ENCODE results near the gene BEST1. TPM values are rescaled to one million over a fixed set of nuclear protein-coding genes. Genes with fewer than 3 reads are reported as not detected.

Gene BEST1
- total RNA-seq, 2 experiments from 2014 or later, result 0.14 to 0.25 TPM

DNA sequence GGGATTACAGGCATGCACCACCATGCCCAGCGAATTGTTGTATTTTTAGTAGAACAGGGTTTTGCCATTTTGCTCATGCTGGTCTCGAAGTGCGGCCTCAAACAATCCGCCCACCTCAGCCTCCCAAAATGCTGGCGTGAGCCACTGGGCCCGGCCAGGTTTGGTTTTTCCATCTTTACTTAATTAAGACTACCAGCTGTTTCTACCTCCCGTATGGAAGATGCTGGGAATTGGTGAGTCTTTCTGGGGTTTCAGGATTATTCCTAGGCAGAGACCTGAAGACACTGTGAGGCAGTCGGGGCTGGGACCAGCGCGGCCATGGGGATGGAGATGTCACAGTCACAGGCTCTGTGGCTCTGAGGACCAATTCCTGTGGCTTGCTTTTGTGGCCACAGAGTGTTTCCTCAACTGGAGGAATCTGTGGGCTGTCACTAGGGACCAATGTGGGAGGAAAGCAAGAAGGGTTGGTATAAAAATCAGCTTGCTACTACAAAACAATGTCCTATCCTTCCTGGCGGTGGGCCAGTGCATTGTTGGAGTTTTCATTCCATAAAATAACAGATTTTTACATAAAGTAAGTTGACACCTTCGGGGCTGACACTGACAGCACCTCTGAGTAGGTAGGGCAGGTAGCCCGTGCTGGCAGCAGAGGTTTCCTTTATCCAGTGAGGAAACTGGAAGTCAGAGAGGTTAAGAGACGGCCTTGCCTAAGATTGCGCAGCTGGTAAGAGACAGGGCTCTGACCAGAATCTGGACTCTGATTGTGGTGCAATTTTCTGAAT, 25.7 kb downstream of the BEST1 start:
- H3K27ac ChIP-seq (ENCODE audit: low read depth in 1 of 2, low read length in 2 of 2), result no peak overlapping the region
- no peaks in the 10 kb centered on the region for H3K36me3 Mint-ChIP-seq (ENCODE audit: low read depth)
- ATAC-seq (ENCODE audit: poor library complexity) (no peak), DNase-seq (no peak)
- peaks cover 24% of the 10 kb centered on the region for H3K4me1 ChIP-seq (ENCODE audit: insufficient read depth, low read length)
- no peak overlapping the region for H3K27ac Mint-ChIP-seq
- ChIA-PET CTCF (interaction anchor here (1.3 kb wide), 1 partner anchor 106 kb away, joined by 5 read pairs; no protein-coding TSS in a partner anchor), POLR2A (interaction anchor here (4.3 kb wide), 1 partner anchor 8 kb away, joined by 33 read pairs; the partner anchor contains the start of gene FTH1)
- no peak overlapping the region for H3K4me3 Mint-ChIP-seq
- no peaks in the 10 kb centered on the region for H3K36me3 ChIP-seq (ENCODE audit: insufficient read depth, low read length)
- no peaks in the 10 kb centered on the region for H3K27me3 ChIP-seq (ENCODE audit: control insufficient read depth in 1 of 2, insufficient read depth in 2 of 2, low read length in 2 of 2)
- intact Hi-C loops (cut with DNase I, micrococcal nuclease), result no loop called here
- H3K9me3 ChIP-seq (ENCODE audit: control insufficient read depth in 1 of 2, insufficient read depth in 1 of 2, low read length in 2 of 2), result no peaks in the 10 kb centered on the region
- H3K9me3 Mint-ChIP-seq, result no peaks in the 10 kb centered on the region
- no peak overlapping the region for H3K4me3 ChIP-seq (ENCODE audit: low read length)
- H3K27me3 Mint-ChIP-seq, result no peaks in the 10 kb centered on the region
- peaks cover 22% of the 10 kb centered on the region for H3K4me1 Mint-ChIP-seq (ENCODE audit: low read depth)
- TF ChIP-seq, protein P1, sequence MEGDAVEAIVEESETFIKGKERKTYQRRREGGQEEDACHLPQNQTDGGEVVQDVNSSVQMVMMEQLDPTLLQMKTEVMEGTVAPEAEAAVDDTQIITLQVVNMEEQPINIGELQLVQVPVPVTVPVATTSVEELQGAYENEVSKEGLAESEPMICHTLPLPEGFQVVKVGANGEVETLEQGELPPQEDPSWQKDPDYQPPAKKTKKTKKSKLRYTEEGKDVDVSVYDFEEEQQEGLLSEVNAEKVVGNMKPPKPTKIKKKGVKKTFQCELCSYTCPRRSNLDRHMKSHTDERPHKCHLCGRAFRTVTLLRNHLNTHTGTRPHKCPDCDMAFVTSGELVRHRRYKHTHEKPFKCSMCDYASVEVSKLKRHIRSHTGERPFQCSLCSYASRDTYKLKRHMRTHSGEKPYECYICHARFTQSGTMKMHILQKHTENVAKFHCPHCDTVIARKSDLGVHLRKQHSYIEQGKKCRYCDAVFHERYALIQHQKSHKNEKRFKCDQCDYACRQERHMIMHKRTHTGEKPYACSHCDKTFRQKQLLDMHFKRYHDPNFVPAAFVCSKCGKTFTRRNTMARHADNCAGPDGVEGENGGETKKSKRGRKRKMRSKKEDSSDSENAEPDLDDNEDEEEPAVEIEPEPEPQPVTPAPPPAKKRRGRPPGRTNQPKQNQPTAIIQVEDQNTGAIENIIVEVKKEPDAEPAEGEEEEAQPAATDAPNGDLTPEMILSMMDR (IDR thresholded peaks at IDR 0.05), result no peak

DNA sequence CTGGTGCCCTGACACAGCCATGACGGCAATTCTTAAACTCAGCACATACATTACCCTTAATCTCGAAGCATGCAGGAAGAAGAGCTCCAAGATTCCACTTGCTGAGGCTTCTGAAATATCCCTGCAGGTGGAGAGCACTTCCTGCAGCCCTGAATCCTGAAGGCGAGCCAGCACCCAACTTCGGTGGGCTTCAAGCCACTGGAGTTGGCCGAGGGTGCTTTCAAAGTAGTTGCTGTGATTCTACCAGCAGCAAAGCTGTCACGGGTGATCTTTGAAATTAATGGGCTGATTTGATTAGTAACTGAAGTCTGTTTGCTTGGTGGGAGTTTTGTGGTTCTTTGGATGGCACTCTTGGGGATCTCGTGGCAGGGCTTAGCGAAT, 26.3 kb downstream of the BEST1 start:
- no peaks in the 10 kb centered on the region for H3K27me3 Mint-ChIP-seq
- H3K4me3 ChIP-seq (ENCODE audit: low read length), result no peak overlapping the region
- CTCF ChIA-PET, result interaction anchor here (1.2 to 1.3 kb wide), 2 partner anchors 9 to 105 kb away, joined by 3 to 4 read pairs; partner anchors contain the start of gene FTH1
- no peak for ATAC-seq (ENCODE audit: poor library complexity)
- no peak overlapping the region for H3K4me3 Mint-ChIP-seq
- POLR2A ChIA-PET, result interaction anchor here (4.3 kb wide), 1 partner anchor 9 kb away, joined by 33 read pairs; the partner anchor contains the start of gene FTH1
- H3K4me1 ChIP-seq (ENCODE audit: insufficient read depth, low read length), result peaks cover 21% of the 10 kb centered on the region
- H3K4me1 Mint-ChIP-seq (ENCODE audit: low read depth), result peaks cover 16% of the 10 kb centered on the region
- TF ChIP-seq, protein P1 (IDR thresholded peaks at IDR 0.05), result no peak
- H3K36me3 ChIP-seq (ENCODE audit: insufficient read depth, low read length), result no peaks in the 10 kb centered on the region
- H3K9me3 ChIP-seq (ENCODE audit: control insufficient read depth in 1 of 2, insufficient read depth in 1 of 2, low read length in 2 of 2), result no peaks in the 10 kb centered on the region
- no peaks in the 10 kb centered on the region for H3K36me3 Mint-ChIP-seq (ENCODE audit: low read depth)
- no peak for DNase-seq
- no peaks in the 10 kb centered on the region for H3K9me3 Mint-ChIP-seq
- H3K27ac Mint-ChIP-seq, result no peak overlapping the region
- H3K27me3 ChIP-seq (ENCODE audit: control insufficient read depth in 1 of 2, insufficient read depth in 2 of 2, low read length in 2 of 2), result no peaks in the 10 kb centered on the region
- intact Hi-C loops (cut with DNase I, micrococcal nuclease), result no loop called here
- H3K27ac ChIP-seq (ENCODE audit: low read depth in 1 of 2, low read length in 2 of 2), result no peak overlapping the region

DNA sequence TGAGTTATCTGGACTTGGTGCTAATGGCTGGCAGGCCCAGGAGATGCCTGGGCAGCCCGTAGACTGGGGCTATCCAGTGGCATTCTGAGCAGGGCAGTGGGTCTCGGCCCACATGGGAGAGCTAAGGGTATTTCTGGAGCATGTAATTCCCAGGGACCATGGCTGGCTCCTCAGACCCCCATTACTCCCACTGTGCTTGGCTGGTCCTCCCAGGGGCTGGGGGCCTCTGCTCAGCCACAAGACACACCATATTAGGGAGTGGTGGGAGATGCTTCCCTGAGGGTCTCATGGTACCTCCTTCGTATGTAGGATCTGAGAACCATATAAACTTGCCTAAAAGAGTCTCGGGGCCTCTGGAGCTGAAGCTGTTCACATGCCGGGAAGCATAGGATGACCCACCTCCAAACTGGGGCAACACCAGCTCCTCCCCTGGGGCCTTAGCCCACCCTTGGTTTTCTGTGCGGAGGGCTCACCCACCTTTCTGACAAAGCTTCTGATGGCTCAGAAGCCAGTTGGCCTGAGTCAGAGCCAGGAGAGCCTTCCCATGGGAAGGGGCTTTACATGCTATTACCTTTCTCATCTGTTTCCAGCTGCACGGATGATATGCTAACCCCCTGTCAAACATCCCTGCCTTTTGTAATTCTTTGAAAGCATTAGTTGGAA, 26.8 kb downstream of the BEST1 start:
- ChIA-PET CTCF (interaction anchor here (1.2 to 1.3 kb wide), 2 partner anchors 9 to 105 kb away, joined by 3 to 4 read pairs; partner anchors contain the start of gene FTH1), POLR2A (interaction anchor here (4.3 kb wide), 1 partner anchor 9 kb away, joined by 33 read pairs; the partner anchor contains the start of gene FTH1)
- intact Hi-C loops (cut with DNase I, micrococcal nuclease), result no loop called here
- Histone ChIP-seq H3K27me3 (ENCODE audit: control insufficient read depth in 1 of 2, insufficient read depth in 2 of 2, low read length in 2 of 2) (no peaks in the 10 kb centered on the region), H3K36me3 (ENCODE audit: insufficient read depth, low read length) (no peaks in the 10 kb centered on the region), H3K27ac (ENCODE audit: low read depth in 1 of 2, low read length in 2 of 2) (no peak overlapping the region), H3K9me3 (ENCODE audit: control insufficient read depth in 1 of 2, insufficient read depth in 1 of 2, low read length in 2 of 2) (no peaks in the 10 kb centered on the region), H3K4me1 (ENCODE audit: insufficient read depth, low read length) (peaks cover 16% of the 10 kb centered on the region), H3K4me3 (ENCODE audit: low read length) (no peak overlapping the region)
- TF ChIP-seq, protein P1 (IDR thresholded peaks at IDR 0.05), result no peak
- Mint-ChIP-seq H3K36me3 (ENCODE audit: low read depth) (no peaks in the 10 kb centered on the region), H3K27ac (no peak overlapping the region), H3K9me3 (no peaks in the 10 kb centered on the region), H3K27me3 (no peaks in the 10 kb centered on the region), H3K4me1 (ENCODE audit: low read depth) (peaks cover 11% of the 10 kb centered on the region), H3K4me3 (no peak overlapping the region)
- DNase-seq, result no peak
- ATAC-seq (ENCODE audit: poor library complexity), result no peak
